ENCODE measurements around the gene ZNF678. TPM values are rescaled to one million over a fixed set of nuclear protein-coding genes. Genes with fewer than 3 reads are reported as not detected.

The ZNF678 gene
- 3.0 TPM for total RNA-seq
- long read RNA-seq: 0 reads

DNA sequence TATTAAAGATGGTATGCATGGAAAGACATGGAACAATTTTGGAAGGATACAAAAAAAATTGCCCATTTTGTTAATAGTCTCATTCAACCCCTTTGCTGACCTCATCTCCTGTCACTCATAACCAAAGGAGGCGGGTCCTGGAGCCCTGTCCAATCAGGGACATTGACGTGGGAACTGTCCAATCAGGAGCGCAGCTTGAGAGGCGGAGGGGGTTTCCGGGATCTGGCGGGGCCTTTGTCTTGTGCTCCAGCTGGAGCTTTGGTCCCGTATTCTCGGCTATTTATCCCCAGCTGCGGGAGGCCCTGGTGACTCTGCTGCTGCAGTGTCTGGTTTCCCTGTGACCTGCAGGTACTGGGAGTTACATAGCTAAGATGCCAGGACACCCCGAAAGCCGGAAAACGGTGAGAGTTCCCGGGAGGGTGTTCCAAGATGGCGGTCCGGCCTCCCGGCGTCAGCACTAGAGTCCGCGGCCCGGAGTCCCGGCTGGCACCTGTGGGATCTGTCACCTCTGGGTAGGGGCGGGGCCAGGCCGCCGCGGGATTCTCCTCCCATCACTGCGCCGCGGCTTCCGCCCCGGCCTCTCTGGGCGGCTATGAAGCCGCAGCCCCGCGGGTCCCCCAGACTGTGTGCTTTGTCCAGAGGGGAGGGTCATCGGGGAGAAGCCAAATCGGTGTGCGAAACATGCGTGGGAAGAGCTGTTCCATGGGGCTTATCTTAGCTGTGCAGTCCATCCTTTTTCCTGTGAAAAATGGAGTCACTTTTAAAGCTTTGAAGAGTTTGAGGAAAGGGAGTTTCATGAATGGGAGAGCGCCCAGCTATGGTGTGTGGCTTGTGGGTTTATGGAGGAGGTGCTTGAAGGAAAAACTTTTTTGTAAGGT is at the start of gene ZNF678:
ZNF678 (plus strand) TSS at position 233 of the 878 bp plus-strand sequence. CDS start 87,436 bp downstream, outside the sequence.
- ATAC-seq: peak; percentile 98
- intact Hi-C loops (cut with DNase I): loop anchor here (5.0 kb wide), 1 partner anchor 174 kb away; the partner anchor contains the start of genes JMJD4 and SNAP47
- DNase-seq (ENCODE audit: missing footprints): peak; percentile 91

DNA sequence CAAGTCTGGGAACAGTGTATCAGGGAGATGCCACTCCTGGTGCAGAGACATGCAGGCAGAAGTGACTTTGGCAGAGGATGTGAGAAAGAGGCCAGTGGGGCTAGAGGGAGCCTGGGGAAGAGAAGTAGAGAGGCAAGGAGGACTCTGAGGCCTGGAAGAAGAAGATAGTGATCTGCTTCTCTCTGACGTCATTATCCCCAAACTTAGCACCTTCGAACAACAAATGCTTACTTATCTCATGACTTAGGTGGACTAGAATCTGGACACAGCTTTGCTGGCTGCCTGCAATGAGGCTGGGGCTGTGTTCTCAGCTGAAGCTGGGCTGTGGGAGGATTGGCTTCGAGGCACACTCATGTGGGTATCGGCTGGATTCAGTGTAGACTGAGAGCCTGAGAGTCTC is 44.5 kb upstream of the ZNF678 start:
- ATAC-seq (no peak), DNase-seq (ENCODE audit: missing footprints) (no peak)
- intact Hi-C loops (cut with DNase I): no loop called here

DNA sequence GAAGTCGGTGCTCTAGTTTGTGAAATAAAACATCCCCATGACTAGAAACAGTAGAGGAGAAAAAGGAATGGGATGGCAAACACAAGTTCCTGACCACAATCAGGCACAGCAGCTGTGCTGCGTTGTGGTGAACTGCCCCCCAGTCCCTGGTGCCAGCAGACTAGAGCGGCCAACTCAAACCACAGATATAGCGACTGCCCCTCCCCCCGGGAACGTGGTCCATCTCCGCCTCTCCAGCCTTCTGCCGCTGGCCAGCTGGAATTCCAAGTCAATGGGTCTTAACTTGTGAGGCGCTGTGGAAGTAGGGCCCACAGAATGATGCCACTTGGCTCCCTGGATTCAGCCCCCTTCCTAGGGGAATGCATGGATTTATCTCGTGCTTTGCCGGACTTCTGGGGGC is 41.6 kb upstream of the ZNF678 start:
- intact Hi-C loops (cut with DNase I): no loop called here
- no peak for ATAC-seq
- no peak for DNase-seq (ENCODE audit: missing footprints)

DNA sequence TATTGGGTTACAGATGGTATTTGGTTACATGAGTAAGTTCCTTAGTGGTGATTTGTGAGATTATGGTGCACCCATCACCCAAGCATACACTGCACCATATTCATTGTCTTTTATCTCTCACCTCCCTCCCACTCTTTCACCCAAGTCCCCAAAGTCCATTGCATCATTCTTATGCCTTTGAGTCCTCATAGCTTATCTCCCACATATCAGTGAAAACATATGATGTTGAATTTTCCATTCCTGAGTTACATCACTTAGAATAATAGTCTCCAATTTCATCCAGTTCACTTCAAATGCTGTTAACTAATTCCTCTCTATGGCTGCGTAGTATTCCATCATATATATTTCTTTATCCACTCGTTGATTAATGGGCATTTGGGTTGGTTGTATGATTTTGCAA is 36.8 kb upstream of the ZNF678 start:
- DNase-seq (ENCODE audit: missing footprints) (no peak), ATAC-seq (no peak)
- intact Hi-C loops (cut with DNase I): no loop called here

DNA sequence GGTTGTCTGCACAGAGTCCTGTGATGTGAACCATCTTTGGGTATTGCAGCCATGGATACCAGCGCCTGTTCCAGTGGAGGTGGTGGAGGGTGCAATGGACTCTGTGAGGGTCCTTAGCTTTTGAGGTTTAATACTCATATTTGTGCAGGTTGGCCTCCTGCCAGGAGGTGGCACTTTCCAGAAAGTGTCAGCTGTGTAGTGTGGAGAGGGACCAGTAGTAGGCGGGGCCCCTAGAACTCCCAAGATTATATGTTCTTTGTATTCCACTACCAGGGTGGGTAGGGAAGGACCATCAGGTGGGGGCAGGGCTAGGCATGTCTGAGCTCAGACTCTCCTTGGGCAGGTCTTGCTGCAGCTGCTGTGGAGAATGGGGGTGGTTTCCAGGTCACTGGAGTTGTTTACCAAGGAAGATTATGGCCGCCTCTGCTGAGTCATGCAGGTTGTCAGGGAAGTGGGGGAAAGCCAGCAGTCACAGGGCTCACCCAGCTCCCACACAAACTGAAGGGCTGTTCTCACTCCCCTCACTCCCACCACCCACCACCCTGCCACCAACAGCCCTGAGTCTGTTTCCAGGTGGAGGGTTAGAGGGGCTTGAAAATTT is 31.2 kb upstream of the ZNF678 start:
- ATAC-seq (no peak), DNase-seq (ENCODE audit: missing footprints) (no peak)
- intact Hi-C loops (cut with DNase I): no loop called here

DNA sequence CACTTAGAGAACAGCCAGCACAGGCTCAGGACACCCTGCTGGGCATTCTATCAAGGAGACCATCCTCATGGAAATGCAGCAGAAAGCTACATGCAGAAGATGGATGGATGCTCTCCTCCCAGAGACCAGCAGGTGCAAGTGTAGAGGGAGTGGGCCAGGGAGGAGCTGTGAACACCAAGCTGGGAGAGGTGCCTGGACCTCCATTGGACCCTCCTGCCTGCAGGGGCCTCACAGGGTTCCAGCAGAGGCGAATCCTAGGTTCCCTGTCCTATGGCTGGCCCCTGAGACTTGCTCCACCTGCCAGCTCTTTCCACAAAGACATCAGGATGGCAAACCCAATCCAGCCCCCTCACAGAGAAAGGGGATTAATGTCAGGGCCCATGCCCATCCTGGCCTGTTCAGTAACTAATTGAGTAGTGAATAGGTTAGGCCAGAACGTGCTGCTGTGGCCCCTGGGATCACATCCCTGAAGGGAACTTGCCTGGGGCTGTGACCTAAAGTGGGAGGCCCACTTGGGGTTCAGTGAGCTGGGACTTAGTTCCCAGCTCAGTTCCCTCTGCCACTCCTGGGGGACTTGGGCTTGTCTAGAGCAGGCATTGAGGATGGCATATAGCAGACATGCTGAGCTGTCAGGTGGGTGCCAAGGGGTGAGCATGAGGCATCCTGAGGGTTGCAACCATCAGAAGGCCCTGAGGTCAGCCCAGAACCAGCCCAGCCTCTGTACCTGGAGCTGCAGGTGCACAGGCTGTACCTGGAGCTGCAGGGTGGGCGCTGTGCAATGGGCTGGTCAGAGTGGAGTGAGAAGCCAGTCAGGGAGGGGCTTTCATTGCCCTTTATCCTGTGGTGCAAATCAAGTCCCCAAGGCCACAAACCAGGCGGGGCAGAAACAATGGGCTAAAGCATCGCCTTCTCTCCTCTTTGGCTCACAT is 22.9 kb upstream of the ZNF678 start:
- intact Hi-C loops (cut with DNase I): no loop called here
- no peak for ATAC-seq
- no peak for DNase-seq (ENCODE audit: missing footprints)

DNA sequence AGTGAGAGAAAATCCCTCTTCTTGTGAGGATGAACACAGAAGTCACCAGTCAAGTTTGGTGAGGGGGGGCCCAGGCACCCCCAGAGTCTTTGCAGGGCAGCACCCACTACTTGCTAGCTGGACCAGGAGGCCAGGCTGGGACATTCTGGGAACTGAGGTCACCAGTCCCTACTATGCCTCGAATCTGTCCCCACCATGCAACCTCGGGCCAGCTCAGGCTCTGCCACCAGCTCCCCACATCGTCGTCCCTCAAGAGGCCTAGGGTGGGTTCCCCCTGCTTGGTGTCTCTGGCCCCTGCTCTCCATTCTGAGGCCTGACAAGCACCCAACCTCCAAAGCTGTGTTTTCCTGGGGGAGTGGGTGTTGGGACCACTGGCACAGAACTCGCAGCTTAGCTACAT is 22.2 kb upstream of the ZNF678 start:
- intact Hi-C loops (cut with DNase I): no loop called here
- ATAC-seq: no peak
- DNase-seq (ENCODE audit: missing footprints): no peak

DNA sequence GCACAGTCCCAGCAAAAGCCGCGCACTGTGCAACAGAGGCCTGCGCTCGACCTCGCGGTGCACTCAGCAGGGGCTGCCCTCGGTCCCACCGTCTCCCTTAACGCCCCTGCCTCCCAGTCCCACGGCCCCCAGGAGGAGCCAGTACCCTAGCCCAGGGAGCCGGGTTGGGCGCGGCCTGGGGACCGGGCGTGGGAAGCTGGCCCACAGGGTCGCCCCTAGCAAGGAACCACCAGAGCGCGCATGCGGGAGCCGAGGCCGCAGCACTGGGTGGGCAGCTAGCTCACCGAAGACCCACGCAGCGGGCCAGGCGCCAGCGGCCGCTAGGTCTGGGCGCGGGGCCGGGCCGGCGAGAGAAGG is 21.6 kb upstream of the ZNF678 start:
- DNase-seq (ENCODE audit: missing footprints) (no peak), ATAC-seq (peak; percentile 2)
- intact Hi-C loops (cut with DNase I): loop anchor here (1.0 kb wide), 1 partner anchor 60 kb away; no protein-coding TSS in a partner anchor

DNA sequence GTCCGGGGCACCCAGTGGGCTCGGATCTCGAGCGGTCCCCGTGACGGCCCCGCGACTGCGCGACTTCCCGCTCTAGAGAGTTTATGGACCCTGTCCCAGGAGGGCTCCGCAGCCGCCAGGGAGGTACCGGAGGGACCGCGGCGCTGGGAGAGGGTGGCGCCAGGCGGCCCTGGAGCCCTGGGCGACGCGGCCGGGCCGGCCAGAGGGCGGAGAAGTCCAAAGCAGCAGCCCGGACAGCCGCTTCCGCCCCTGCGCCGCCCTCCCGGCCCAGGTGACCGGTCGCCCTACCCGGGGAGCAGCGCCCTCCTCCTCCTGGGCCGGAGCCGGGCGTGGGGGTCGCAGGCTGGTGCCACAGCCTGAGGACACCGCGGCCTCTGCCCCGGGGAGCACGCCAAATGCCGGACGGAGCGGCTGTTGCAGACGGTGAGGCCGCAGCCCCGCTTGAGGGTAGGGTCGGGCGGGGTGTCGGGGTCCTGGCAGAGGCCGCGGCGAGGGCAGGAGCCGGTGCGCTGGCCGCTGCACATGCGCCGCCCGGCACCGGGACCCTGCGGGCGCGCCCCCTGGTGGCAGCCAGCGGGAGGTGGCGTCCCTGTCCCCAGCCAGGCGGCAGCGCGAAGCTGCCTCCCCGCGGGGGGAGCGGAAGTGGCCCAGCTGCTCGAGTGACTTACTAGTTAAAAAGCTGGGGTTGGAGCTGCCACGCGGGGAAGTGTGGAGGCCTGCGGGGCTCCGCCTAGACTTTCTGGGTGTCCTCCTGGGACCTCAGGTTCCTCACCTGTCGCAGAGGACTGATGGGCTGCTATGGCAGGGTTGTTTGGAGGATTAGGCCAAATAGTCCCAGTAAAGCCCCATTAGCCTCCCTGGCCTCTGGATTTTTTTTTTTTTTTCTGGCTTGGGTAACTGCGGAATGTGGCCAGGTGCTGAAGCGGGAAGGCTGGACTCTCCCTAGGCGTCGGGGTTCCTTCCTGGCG is 20.9 kb upstream of the ZNF678 start:
- ATAC-seq: peak; percentile 97
- intact Hi-C loops (cut with DNase I): loop anchor here (1.0 kb wide), 1 partner anchor 61 kb away; no protein-coding TSS in a partner anchor

DNA sequence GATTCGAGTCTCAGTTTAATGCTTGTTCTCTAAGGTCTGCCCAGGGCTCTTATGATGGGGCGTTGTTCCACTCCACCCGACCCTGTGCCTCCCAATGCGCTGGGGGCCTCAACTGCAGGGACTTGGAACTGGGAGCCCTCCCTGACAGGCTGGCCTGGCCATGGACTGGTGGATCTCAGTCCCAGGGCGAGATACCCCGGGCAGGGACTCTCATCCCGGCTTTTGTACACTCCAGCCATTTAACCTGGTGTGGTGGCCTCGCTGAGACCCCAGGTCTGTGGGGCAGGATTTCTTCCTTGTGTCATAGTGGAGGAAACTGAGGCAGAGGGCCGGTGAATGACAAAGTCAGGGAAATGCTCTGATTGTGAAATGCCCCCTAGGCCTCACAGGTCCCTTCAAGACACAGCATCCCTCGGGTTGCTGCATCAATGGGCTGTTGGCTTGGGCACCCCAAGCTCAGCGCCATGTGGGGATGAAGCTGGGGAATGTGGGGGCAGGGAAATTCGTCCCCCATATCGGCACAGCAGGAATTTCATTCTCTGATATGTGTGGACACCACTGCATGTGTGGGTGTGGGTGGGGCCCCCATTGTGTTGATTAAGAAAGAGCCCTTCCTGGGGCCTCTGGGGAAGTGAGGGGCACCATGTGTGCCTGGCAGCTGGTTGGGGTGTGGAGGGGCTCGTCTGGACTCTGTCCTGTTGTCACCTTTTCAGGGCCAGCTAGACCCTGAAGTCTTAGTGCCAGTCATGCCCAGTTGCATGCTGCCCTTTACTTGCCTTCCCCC is 19.9 kb upstream of the ZNF678 start:
- ATAC-seq (no peak), DNase-seq (ENCODE audit: missing footprints) (no peak)
- intact Hi-C loops (cut with DNase I): no loop called here

More for the DNA sequence above, 20.9 kb upstream of the ZNF678 start:
- peak; percentile 93 for DNase-seq (ENCODE audit: missing footprints)

DNA sequence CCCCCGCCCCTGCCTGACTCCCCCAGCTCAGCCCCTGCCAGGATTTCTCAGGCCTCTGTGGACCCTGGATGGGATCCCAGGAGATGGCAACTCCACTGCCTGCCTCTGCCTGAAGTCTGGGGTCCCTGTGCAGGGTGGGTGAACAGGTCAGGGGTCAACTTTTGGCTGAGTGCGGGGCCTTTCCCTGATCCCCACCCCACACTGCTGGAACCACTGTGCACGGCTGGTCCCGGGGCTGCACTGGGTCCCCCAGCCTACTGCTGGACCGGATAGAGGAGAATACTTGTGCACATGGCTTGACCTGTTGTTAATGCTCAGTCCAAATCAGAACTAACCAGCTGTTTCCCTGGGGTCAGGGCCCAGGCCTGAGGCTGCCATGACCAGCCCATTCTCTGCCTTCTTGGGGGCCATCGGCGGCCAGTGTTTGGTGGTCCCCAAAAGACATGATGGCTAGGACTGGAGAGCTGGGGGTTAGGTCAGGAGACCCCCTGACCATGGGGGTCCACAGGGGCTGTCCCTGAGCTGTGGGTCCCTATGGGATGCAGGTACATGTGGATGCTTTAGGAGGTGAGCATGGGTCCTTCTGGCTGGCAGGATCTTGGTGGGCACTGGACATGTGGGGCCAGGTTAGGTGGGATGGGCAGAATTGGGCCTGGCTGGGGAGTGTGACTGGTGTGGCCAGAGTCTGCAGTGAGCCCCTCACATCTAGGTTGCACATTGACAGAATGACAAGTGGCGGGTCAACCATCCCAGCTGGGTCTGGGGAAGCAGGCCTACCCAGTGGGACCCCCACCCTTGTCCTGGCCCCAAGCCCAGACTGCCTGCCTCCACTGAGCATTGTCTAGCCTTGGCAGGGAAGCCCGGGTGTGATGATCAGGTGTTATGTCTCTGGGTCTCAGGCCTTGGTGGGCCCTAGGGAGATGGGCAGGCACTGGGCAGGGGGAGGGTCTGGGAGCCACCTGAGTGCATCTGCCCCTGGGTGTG is 19.0 kb upstream of the ZNF678 start:
- intact Hi-C loops (cut with DNase I): no loop called here

DNA sequence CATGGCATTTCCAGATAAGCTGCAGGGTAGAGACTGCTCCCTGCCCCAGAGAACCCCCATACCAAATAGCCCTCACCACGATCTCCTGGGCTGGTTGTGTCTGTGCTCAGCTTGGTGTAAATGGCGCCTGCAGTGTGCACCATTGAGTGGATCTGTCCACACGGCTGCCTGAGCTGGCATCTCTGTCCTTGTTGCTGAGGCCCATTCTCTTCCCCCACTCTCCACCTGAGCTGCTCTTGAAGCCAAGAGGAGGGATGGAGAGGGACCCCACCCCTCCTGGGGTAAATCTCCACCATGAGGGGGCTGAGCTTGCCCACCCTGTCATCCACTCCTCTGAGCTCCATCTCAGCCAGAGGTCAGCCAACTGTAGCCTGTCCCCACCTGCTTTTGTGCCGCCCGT is 18.0 kb upstream of the ZNF678 start:
- intact Hi-C loops (cut with DNase I): no loop called here
- no peak for ATAC-seq
- DNase-seq (ENCODE audit: missing footprints): no peak

More for the DNA sequence above, 19.0 kb upstream of the ZNF678 start:
- ATAC-seq: no peak
- no peak for DNase-seq (ENCODE audit: missing footprints)

DNA sequence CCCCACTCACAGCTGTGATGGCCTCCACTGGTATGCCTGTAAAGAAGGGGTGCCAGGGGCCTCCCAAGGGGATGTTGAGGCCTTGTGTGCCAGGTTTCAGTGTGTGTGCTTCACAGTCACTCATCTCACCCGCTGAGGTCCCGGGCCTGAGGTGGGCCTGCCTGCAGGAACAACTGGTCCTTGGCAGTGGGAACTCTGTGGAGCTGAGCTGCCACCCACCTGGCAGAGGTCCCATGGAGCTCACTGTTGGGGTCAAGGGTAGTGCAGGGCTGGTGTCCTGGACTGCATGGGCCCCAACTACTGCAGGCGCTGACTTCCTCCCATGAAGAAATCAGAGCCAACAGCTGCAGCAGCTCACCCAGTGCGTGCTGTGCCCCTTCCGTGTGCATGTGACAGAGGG is 17.3 kb upstream of the ZNF678 start:
- intact Hi-C loops (cut with DNase I): no loop called here
- no peak for DNase-seq (ENCODE audit: missing footprints)
- no peak for ATAC-seq

DNA sequence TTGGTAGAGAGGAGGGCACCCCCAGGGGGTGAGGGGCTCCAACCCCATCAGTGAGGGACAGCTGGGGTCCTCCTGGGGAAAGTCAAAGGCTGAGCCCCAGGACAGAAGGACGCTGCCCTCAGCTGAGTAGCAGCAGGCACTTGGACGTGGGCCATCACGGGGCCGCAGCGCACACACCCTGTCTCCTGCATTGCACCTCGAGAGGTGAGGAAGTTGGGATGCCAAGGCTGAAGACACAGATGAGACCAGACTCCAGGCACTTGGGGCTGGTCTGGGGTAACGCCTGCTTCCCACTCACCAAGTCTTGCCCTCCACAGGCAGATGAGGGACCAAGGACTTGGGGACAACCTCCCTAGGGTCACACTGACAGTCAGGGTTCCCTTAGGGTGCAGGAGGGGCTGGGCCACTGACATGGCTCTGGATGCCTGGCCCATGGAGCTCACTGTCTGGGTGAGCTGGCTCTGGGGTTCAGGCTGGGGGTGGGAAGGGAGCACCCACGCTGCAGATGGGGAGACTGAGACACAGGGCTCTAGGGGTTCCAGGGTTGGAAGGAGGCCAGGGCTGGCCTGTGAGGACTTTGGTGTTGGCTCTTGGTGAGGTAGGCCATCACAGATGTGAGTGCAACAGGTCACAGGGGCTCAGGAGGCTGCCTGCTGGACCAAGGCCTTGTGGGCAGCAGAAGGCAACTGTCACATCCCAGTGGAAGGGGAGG is 16.6 kb upstream of the ZNF678 start:
- intact Hi-C loops (cut with DNase I): no loop called here
- ATAC-seq: no peak
- no peak for DNase-seq (ENCODE audit: missing footprints)

DNA sequence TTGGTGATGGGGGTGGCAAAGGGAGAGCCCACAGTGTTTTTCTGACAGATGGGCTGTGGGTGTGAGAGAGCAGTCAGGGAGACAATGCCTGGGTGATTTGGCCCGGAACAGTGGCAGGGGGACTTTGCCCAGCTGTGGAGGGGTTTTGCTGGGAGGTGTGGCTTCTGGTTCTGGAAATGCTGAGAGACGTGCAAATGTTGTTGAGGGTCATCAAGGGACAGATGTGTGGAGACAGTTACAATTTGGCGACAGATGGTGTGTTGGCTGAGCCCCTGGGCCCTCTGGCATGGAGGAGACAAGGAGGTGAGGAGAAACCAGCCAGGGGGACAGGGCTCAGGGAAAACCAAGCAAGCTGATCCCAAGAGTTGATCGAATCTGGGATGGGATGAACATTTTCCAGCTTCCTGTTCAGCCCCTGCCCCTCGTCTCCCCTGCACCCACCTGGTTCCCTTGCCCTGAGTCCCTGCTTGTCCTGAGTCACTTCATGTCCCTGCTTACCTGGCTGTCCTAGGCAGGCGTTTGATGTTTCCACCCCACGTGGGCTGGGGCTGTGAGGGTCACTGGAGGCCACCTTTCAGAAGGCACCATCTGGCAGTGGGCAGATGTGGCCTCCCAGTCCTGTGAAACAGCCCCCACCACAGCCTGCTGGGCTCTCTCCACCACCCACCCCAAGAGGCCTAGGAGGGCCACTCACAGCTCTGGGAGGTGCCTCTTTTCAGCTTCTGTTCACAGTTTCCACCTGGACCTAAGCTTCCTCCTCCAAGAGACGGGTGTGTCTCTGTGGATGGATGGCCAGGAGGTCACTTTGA is 15.8 kb upstream of the ZNF678 start:
- peak; percentile 23 for DNase-seq (ENCODE audit: missing footprints)
- intact Hi-C loops (cut with DNase I): no loop called here
- no peak for ATAC-seq
